Activated CD8-positive, alpha-beta T cell treated with anti-CD3 and anti-CD28 coated beads for 36 hours (primary cell): Measurements from ENCODE around the gene TIAM2. TPM values are rescaled to one million over a fixed set of nuclear protein-coding genes. Genes with fewer than 3 reads are reported as not detected.

Experiments
- ATAC-seq: fragments of 200-7000 bp; cut with Tn5 transposase; one replicate; pipeline ENCODE4 v1.10.0; 2021; ENCODE audit warnings: mild to moderate bottlenecking, moderate library complexity
- CTCF ChIA-PET: fragments of 350-600 bp; sonication (Branson Sonifier 250); formaldehyde crosslinking; loops from one replicate; lab custom pipeline; 2021; ENCODE audit warnings: antibody characterized with exemption; lab: Charles Lee
- POLR2A ChIA-PET: fragments of 350-600 bp; sonication (Branson Sonifier 250); formaldehyde crosslinking; loops from one replicate; lab custom pipeline; 2021; ENCODE audit warnings: antibody characterized with exemption; lab: Charles Lee
- DNase-seq: peaks from one replicate; pipeline ENCODE4 v3.0.0-alpha.2; 2020
- H3K27ac Mint-ChIP-seq: one replicate; pipeline ENCODE4 v1.8.0; 2021; ENCODE audit warnings: mild to moderate bottlenecking, mixed read lengths
- H3K27me3 Mint-ChIP-seq: one replicate; pipeline ENCODE4 v1.8.0; 2021; ENCODE audit warnings: mixed read lengths
- H3K36me3 Mint-ChIP-seq: one replicate; pipeline ENCODE4 v1.8.0; 2021; ENCODE audit warnings: low read depth, mixed read lengths
- H3K4me1 Mint-ChIP-seq: one replicate; pipeline ENCODE4 v1.8.0; 2021; ENCODE audit warnings: low read depth, mixed read lengths
- H3K4me3 Mint-ChIP-seq: one replicate; pipeline ENCODE4 v1.8.0; 2021; ENCODE audit warnings: mild to moderate bottlenecking, moderate library complexity, mixed read lengths
- H3K9me3 Mint-ChIP-seq: one replicate; pipeline ENCODE4 v1.8.0; 2021; ENCODE audit warnings: mixed read lengths
- CTCF ChIP-seq: fragments of 200-600 bp; IDR thresholded peaks from one replicate; pipeline ENCODE4 v1.8.0; 2022; ENCODE audit warnings: antibody characterized with exemption, mild to moderate bottlenecking
- intact Hi-C: fragments of 100-400 bp; cut with micrococcal nuclease; formaldehyde crosslinking; loops from one replicate; pipeline ENCODE4 v1.10.0; 2022
- total RNA-seq, 2 experiments: library from RNA; stranded (reverse); gene quantifications; one replicate each; pipeline ENCODE4 v1.2.3, GENCODE V29; 2021

Gene TIAM2
- total RNA-seq, 2 experiments from 2014 or later = 5.6 to 7.1 TPM

GRCh38 chr6:155142168-155143028, 147.3 kb downstream of the TIAM2 start:
- peaks cover 26% of the 10 kb centered on the region for H3K4me1 Mint-ChIP-seq
- peak overlapping the region; percentile 59 for H3K4me3 Mint-ChIP-seq
- ChIA-PET CTCF (interaction anchor here (1.2 kb wide), 1 partner anchor 213 kb away, joined by 3 read pairs; no protein-coding TSS in a partner anchor), POLR2A (interaction anchor here (0.8 kb wide), 1 partner anchor 11 kb away, joined by 3 read pairs; no protein-coding TSS in a partner anchor)
- no peaks in the 10 kb centered on the region for H3K27me3 Mint-ChIP-seq
- TF ChIP-seq CTCF = no peak
- peaks cover 8% of the 10 kb centered on the region for H3K36me3 Mint-ChIP-seq
- H3K27ac Mint-ChIP-seq = peak overlapping the region; percentile 89
- intact Hi-C loops = no loop called here
- ATAC-seq (no peak), DNase-seq (no peak)
- no peaks in the 10 kb centered on the region for H3K9me3 Mint-ChIP-seq

- H3K27ac Mint-ChIP-seq = peak overlapping the region; percentile 89
- peaks cover 31% of the 10 kb centered on the region for H3K4me1 Mint-ChIP-seq
Observed at GRCh38 chr6:155143029-155143577, 148.0 kb downstream of the TIAM2 start.

DNA sequence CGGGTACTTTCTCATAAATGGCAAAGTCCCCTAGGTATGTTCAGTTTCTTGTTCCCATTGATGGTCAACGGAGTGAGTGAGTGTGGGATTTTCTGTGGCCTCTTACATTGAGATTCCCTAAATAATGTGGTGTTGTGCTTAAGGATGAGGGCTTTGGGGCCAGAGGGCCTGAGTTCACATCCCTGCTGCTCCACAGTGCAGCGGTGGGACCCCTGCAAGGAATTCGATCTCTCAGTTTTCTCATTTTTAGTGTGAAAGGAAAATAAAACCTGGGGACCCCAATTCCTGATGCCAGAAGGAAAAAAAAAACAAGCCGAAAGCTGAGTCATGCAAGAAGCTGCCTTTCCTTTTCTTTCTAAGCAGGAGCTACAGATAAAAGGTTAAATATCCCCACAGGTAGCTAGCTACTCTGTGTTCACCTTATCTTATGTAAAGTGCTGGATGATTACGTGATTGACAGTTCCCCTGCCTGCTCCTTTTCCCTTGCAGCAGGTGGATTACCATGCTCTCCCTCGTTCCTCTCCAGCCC, 148.5 kb downstream of the TIAM2 start:
- Mint-ChIP-seq H3K36me3 (peaks cover 10% of the 10 kb centered on the region), H3K4me3 (peak overlapping the region; percentile 59), H3K27ac (peak overlapping the region; percentile 89), H3K9me3 (no peaks in the 10 kb centered on the region), H3K4me1 (peaks cover 35% of the 10 kb centered on the region), H3K27me3 (no peaks in the 10 kb centered on the region)
- intact Hi-C loops = no loop called here
- ChIA-PET CTCF (no interaction called here), POLR2A (no interaction called here)
- ATAC-seq (no peak), DNase-seq (no peak)
- no peak for TF ChIP-seq CTCF

More at GRCh38 chr6:155143029-155143577, 148.0 kb downstream of the TIAM2 start:
- ATAC-seq = peak; percentile 49
- ChIA-PET CTCF (interaction anchor here (1.2 kb wide), 1 partner anchor 214 kb away, joined by 3 read pairs; no protein-coding TSS in a partner anchor), POLR2A (interaction anchor here (0.8 kb wide), 1 partner anchor 11 kb away, joined by 3 read pairs; no protein-coding TSS in a partner anchor)
- DNase-seq = no peak
- peaks cover 10% of the 10 kb centered on the region for H3K36me3 Mint-ChIP-seq
- H3K27me3 Mint-ChIP-seq = no peaks in the 10 kb centered on the region
- intact Hi-C loops = no loop called here
- no peak for TF ChIP-seq CTCF
- H3K4me3 Mint-ChIP-seq = peak overlapping the region; percentile 59
- H3K9me3 Mint-ChIP-seq = no peaks in the 10 kb centered on the region

GRCh38 chr6:155146205-155146604, 151.1 kb downstream of the TIAM2 start:
- no peak for TF ChIP-seq CTCF
- Mint-ChIP-seq H3K27me3 (no peaks in the 10 kb centered on the region), H3K9me3 (no peaks in the 10 kb centered on the region), H3K27ac (no peak overlapping the region), H3K36me3 (peaks cover 11% of the 10 kb centered on the region), H3K4me3 (no peak overlapping the region), H3K4me1 (peaks cover 54% of the 10 kb centered on the region)
- ATAC-seq = no peak
- no peak for DNase-seq
- CTCF ChIA-PET = no interaction called here
- intact Hi-C loops = no loop called here
- POLR2A ChIA-PET = interaction anchor here (0.7 to 2.1 kb wide), 2 partner anchors 8 to 828 kb away, joined by 3 to 9 read pairs; no protein-coding TSS in a partner anchor
